HG02571 (cell line): ENCODE measurements around the gene CEACAM6.
"Not testable (repeated sequence)": the region's sequence is repeated elsewhere in the genome, so short reads cannot be mapped to it uniquely, and the experiment has no call there.

ENCODE experiments used
- ATAC-seq: cut with Tn5 transposase; IDR thresholded peaks from one replicate; pipeline ENCODE4 v1.9.1; 2021; ENCODE audit warnings: mild to moderate bottlenecking, moderate library complexity; ENCODE audit not compliant: unreplicated experiment

The CEACAM6 gene

GRCh38 chr19:41755328-41755913 is at the start of gene CEACAM6:
Gene CEACAM6, plus strand, starts transcription at chr19:41755530. Its CDS starts 109 bp downstream, at chr19:41755639.
- no peak for ATAC-seq

- no peak for ATAC-seq
Observed at GRCh38 chr19:41706741-41707501, 48.4 kb upstream of the CEACAM6 start.

GRCh38 chr19:41707502-41707812 is 47.9 kb upstream of the CEACAM6 start:
- no peak for ATAC-seq

GRCh38 chr19:41707871-41708371 is 47.4 kb upstream of the CEACAM6 start:
- ATAC-seq: no peak

GRCh38 chr19:41708481-41708880 is 46.8 kb upstream of the CEACAM6 start, which contains the start of gene CEACAM5:
Gene CEACAM5, plus strand, starts transcription at chr19:41708626. Its CDS starts 106 bp downstream, at chr19:41708732.
- ATAC-seq: no peak

GRCh38 chr19:41709516-41709915 is 45.8 kb upstream of the CEACAM6 start:
- ATAC-seq: not testable (repeated sequence)

- no peak for ATAC-seq
Observed at GRCh38 chr19:41709951-41710645, 45.2 kb upstream of the CEACAM6 start.

GRCh38 chr19:41711376-41712261 is 43.7 kb upstream of the CEACAM6 start:
- ATAC-seq: no peak

GRCh38 chr19:41714598-41714997 is 40.7 kb upstream of the CEACAM6 start:
- ATAC-seq: no peak

GRCh38 chr19:41718761-41719160 is 36.6 kb upstream of the CEACAM6 start:
- ATAC-seq: no peak

- ATAC-seq: no peak
Observed at GRCh38 chr19:41720103-41720502, 35.2 kb upstream of the CEACAM6 start.

- ATAC-seq: no peak
Observed at GRCh38 chr19:41726493-41726892, 28.8 kb upstream of the CEACAM6 start.

- ATAC-seq: no peak
Observed at GRCh38 chr19:41734156-41734555, 21.2 kb upstream of the CEACAM6 start.

GRCh38 chr19:41734585-41734984 is 20.7 kb upstream of the CEACAM6 start:
- ATAC-seq: no peak

- ATAC-seq: no peak
Observed at GRCh38 chr19:41735071-41735600, 20.2 kb upstream of the CEACAM6 start.

- no peak for ATAC-seq
Observed at GRCh38 chr19:41739361-41739760, 16.0 kb upstream of the CEACAM6 start.

- ATAC-seq: no peak
Observed at GRCh38 chr19:41740415-41741243, 14.7 kb upstream of the CEACAM6 start.

- no peak for ATAC-seq
Observed at GRCh38 chr19:41741244-41741554, 14.1 kb upstream of the CEACAM6 start.

- no peak for ATAC-seq
Observed at GRCh38 chr19:41744850-41745249, 10.5 kb upstream of the CEACAM6 start.

GRCh38 chr19:41745756-41746155 is 9.6 kb upstream of the CEACAM6 start:
- no peak for ATAC-seq
